GM12878 (cell line): ENCODE measurements around the gene MVK. TPM values are rescaled to one million over a fixed set of nuclear protein-coding genes. Genes with fewer than 3 reads are reported as not detected.

Experiments used
- CREM ChIP-seq: IDR thresholded peaks from 2 replicates; pipeline ENCODE4 v1.6.1; 2014; ENCODE audit warnings: antibody characterized with exemption, low read depth
- RAD21 ChIP-seq: IDR thresholded peaks from 2 replicates; pipeline ENCODE4 v1.6.1; 2011; ENCODE audit warnings: mild to moderate bottlenecking, low read depth, low read length, moderate library complexity; ENCODE audit not compliant: insufficient read depth
- SMAD5 ChIP-seq: IDR thresholded peaks from 2 replicates; pipeline ENCODE4 v1.6.1; 2016; ENCODE audit warnings: antibody characterized with exemption, low read depth
- ZNF217 ChIP-seq: fragments of 450-650 bp; IDR thresholded peaks from 2 replicates; pipeline ENCODE4 v1.6.1; 2017; ENCODE audit warnings: antibody characterized with exemption, mild to moderate bottlenecking
- polyA plus RNA-seq, 11 experiments: library from polyadenylated mRNA; depleted of rRNA in 4 of 11; unstranded in 6 of 11; stranded (reverse) in 5 of 11; fragments of >200 nt; fragmentation: Nextera tagmentation in 4 of 11; fragmentation: Illumina TruSeq in 1 of 11; extraction: Ambion mirVana in 4 of 11; extraction: Trizol in 1 of 11; gene quantifications; 1 replicate in 1 of 11; 2 replicates in 10 of 11; pipeline versions ENCODE4 v1.2.1 to v1.2.3, GENCODE V29; 2011 to 2016; ENCODE audit warnings: inconsistent platforms in 2 of 11, missing spikeins in 2 of 11, low read depth in 1 of 11
- total RNA-seq, 4 experiments: library from RNA; depleted of rRNA in 3 of 4; stranded (reverse); fragments of >200 nt in 3 of 4; fragmentation: Illumina TruSeq in 1 of 4; extraction: Trizol in 1 of 4; gene quantifications; 2 replicates each; pipeline versions ENCODE4 v1.2.1 to v1.2.3, GENCODE V29; 2013 to 2021
- TF ChIP-seq, protein P1 (sequence below): fragments of 450-650 bp; formaldehyde crosslinking; IDR thresholded peaks from 2 replicates; pipeline ENCODE4 v1.5.0; 2022; ENCODE audit warnings: mild to moderate bottlenecking, missing genetic modification characterization
- TF ChIP-seq, protein P2 (sequence below): fragments of 450-650 bp; formaldehyde crosslinking; IDR thresholded peaks from 2 replicates; pipeline ENCODE4 v1.4.0; 2020; ENCODE audit warnings: mild to moderate bottlenecking, moderate library complexity

MVK gene
- total and polyA plus RNA-seq, 10 of the 15 experiments (the other 5 are each of a cell fraction or from before 2014, with no cell fraction given) = 0.24 to 46.7 (median 31.9) TPM

DNA sequence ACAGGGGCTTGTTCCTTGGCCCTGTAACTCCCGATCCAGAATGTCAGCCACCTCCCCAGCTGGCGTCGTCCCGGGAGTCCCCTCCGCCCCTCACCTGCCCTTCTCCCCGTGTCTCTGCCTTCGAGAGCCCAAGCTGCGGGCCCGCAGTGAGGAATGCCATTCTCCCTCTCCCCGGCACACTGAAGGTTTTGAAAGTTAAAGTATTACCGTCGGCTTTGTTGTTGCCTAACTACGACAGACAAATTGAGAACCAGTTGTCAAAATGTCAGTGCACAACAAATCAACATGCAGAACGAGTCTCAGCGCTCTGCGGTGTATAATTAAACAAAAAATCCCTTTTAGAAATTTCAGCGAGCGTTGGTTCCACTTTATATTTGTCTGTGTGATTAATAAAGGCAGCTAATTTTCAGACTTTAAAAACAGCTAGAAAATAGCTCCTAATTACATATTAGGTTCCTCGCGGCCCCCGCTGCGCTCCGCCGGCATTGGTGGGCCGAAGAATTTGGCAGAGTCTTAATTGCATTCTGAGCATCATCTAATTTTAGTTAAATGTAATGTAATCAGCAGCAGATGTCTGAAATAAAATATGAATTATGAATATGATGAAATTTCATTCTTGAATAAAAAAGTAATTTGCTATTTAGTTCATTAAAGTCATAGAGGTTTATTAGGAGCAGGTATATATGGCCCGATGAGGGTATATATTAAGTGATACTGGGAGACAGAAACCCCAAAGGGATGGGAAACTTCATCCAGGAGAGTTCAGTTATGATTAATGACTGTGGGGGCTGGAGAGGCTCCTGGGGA lies 40.3 kb downstream of the MVK start (continued):
- TF ChIP-seq, protein P1, sequence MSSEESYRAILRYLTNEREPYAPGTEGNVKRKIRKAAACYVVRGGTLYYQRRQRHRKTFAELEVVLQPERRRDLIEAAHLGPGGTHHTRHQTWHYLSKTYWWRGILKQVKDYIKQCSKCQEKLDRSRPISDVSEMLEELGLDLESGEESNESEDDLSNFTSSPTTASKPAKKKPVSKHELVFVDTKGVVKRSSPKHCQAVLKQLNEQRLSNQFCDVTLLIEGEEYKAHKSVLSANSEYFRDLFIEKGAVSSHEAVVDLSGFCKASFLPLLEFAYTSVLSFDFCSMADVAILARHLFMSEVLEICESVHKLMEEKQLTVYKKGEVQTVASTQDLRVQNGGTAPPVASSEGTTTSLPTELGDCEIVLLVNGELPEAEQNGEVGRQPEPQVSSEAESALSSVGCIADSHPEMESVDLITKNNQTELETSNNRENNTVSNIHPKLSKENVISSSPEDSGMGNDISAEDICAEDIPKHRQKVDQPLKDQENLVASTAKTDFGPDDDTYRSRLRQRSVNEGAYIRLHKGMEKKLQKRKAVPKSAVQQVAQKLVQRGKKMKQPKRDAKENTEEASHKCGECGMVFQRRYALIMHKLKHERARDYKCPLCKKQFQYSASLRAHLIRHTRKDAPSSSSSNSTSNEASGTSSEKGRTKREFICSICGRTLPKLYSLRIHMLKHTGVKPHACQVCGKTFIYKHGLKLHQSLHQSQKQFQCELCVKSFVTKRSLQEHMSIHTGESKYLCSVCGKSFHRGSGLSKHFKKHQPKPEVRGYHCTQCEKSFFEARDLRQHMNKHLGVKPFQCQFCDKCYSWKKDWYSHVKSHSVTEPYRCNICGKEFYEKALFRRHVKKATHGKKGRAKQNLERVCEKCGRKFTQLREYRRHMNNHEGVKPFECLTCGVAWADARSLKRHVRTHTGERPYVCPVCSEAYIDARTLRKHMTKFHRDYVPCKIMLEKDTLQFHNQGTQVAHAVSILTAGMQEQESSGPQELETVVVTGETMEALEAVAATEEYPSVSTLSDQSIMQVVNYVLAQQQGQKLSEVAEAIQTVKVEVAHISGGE = no peak
- TF ChIP-seq CREM (no peak), ZNF217 (no peak), RAD21 (no peak), SMAD5 (no peak)
- TF ChIP-seq, protein P2, sequence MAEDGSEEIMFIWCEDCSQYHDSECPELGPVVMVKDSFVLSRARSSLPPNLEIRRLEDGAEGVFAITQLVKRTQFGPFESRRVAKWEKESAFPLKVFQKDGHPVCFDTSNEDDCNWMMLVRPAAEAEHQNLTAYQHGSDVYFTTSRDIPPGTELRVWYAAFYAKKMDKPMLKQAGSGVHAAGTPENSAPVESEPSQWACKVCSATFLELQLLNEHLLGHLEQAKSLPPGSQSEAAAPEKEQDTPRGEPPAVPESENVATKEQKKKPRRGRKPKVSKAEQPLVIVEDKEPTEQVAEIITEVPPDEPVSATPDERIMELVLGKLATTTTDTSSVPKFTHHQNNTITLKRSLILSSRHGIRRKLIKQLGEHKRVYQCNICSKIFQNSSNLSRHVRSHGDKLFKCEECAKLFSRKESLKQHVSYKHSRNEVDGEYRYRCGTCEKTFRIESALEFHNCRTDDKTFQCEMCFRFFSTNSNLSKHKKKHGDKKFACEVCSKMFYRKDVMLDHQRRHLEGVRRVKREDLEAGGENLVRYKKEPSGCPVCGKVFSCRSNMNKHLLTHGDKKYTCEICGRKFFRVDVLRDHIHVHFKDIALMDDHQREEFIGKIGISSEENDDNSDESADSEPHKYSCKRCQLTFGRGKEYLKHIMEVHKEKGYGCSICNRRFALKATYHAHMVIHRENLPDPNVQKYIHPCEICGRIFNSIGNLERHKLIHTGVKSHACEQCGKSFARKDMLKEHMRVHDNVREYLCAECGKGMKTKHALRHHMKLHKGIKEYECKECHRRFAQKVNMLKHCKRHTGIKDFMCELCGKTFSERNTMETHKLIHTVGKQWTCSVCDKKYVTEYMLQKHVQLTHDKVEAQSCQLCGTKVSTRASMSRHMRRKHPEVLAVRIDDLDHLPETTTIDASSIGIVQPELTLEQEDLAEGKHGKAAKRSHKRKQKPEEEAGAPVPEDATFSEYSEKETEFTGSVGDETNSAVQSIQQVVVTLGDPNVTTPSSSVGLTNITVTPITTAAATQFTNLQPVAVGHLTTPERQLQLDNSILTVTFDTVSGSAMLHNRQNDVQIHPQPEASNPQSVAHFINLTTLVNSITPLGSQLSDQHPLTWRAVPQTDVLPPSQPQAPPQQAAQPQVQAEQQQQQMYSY = no peak
- TF ChIP-seq, all 136 proteins: peak for 0
